Endothelial cell (in vitro differentiated cells): Measurements from ENCODE around the gene PKP2. TPM values are rescaled to one million over a fixed set of nuclear protein-coding genes. Genes with fewer than 3 reads are reported as not detected.
A peak's percentile ranks its signal among the peaks of the same experiment; 100 is the strongest.

Experiments used
- DNase-seq: peaks from one replicate; pipeline ENCODE4 v3.0.0; 2021; ENCODE audit warnings: low spot score
- H3K27ac Mint-ChIP-seq: one replicate; pipeline ENCODE4 v1.8.0; 2021; ENCODE audit warnings: mixed read lengths, inconsistent platforms; ENCODE audit not compliant: unreplicated experiment
- H3K27me3 Mint-ChIP-seq: one replicate; pipeline ENCODE4 v1.8.0; 2021; ENCODE audit warnings: mild to moderate bottlenecking, moderate library complexity, mixed read lengths, inconsistent platforms; ENCODE audit not compliant: unreplicated experiment
- H3K36me3 Mint-ChIP-seq: one replicate; pipeline ENCODE4 v1.8.0; 2021; ENCODE audit warnings: mild to moderate bottlenecking, low read depth, mixed read lengths, inconsistent platforms; ENCODE audit not compliant: unreplicated experiment
- H3K4me1 Mint-ChIP-seq: one replicate; pipeline ENCODE4 v1.8.0; 2021; ENCODE audit warnings: mild to moderate bottlenecking, mixed read lengths, inconsistent platforms; ENCODE audit not compliant: unreplicated experiment
- H3K4me3 Mint-ChIP-seq: one replicate; pipeline ENCODE4 v1.8.0; 2021; ENCODE audit warnings: mild to moderate bottlenecking, mixed read lengths, inconsistent platforms; ENCODE audit not compliant: unreplicated experiment
- H3K9me3 Mint-ChIP-seq: one replicate; pipeline ENCODE4 v1.8.0; 2021; ENCODE audit warnings: mixed read lengths, inconsistent platforms; ENCODE audit not compliant: unreplicated experiment
- total RNA-seq: library from RNA; stranded (reverse); fragmentation: NEBNext Ultra II Directional; extraction: Animal tissue kit (Norgen Biotek cat#: 25700); gene quantifications from one replicate; pipeline ENCODE4 v1.2.1, GENCODE V29; 2021; ENCODE audit not compliant: unreplicated experiment
- TF ChIP-seq, protein P1 (sequence below): fragments of 200-600 bp; sonication (generic); IDR thresholded peaks from one replicate; pipeline ENCODE4 v1.5.0; 2021; ENCODE audit warnings: antibody characterized with exemption; ENCODE audit not compliant: unreplicated experiment

PKP2 gene
- total RNA-seq, 1 donor from 2014 or later = 9.0 TPM

DNA sequence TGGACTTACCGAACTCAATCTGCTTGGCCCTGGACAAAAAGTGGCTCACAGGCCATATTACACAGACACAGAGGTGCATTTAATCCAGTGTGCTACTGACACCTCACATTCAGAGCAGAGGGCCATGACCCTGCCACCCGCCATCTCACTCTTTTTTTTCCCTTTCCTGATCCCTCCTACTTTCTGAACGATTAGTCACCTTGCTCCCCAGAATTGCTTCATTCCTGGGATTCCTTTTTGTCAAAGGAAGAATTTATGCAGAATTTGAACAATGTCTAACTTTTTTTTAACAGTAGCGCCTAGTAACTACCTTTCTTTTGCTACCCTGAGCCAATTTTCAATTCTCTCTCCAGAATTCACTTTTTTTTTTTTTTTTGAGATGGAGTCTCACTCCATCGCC, 4.6 kb downstream of the PKP2 start:
- Mint-ChIP-seq H3K27me3 (peaks cover 2% of the 10 kb centered on the region), H3K9me3 (no peaks in the 10 kb centered on the region), H3K4me1 (peaks cover 41% of the 10 kb centered on the region), H3K36me3 (peaks cover 4% of the 10 kb centered on the region), H3K4me3 (no peak overlapping the region), H3K27ac (peak overlapping the region; percentile 69)
- no peak for DNase-seq
- TF ChIP-seq, protein P1, sequence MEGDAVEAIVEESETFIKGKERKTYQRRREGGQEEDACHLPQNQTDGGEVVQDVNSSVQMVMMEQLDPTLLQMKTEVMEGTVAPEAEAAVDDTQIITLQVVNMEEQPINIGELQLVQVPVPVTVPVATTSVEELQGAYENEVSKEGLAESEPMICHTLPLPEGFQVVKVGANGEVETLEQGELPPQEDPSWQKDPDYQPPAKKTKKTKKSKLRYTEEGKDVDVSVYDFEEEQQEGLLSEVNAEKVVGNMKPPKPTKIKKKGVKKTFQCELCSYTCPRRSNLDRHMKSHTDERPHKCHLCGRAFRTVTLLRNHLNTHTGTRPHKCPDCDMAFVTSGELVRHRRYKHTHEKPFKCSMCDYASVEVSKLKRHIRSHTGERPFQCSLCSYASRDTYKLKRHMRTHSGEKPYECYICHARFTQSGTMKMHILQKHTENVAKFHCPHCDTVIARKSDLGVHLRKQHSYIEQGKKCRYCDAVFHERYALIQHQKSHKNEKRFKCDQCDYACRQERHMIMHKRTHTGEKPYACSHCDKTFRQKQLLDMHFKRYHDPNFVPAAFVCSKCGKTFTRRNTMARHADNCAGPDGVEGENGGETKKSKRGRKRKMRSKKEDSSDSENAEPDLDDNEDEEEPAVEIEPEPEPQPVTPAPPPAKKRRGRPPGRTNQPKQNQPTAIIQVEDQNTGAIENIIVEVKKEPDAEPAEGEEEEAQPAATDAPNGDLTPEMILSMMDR = no peak

DNA sequence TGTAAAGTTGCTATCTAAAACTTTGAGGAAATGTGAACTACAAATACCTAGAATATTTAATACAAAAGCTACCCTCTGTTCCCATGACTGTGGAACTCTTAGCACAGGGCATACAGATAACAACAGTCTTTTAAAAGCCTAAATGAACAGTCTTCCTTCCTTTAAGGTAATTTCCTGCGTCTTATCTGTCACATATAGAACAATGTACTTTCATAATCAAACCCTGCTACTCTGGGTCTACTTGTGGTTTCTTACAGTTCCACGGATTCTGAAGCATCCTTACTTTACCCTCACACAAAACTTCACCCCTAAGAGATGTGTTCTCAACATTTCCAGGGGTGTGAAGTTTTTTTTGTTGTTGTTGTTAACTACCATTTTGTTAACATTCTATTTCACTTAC, 5.1 kb downstream of the PKP2 start:
- Mint-ChIP-seq H3K4me3 (no peak overlapping the region), H3K9me3 (no peaks in the 10 kb centered on the region), H3K27me3 (peaks cover 2% of the 10 kb centered on the region), H3K4me1 (peaks cover 41% of the 10 kb centered on the region), H3K36me3 (peaks cover 4% of the 10 kb centered on the region), H3K27ac (peak overlapping the region; percentile 69)
- no peak for DNase-seq
- TF ChIP-seq, protein P1 = no peak

GRCh38 chr12:32889011-32889760, 7.4 kb downstream of the PKP2 start:
- no peak for DNase-seq
- TF ChIP-seq, protein P1 = no peak
- H3K27ac Mint-ChIP-seq = no peak overlapping the region
- peaks cover 28% of the 10 kb centered on the region for H3K4me1 Mint-ChIP-seq
- no peaks in the 10 kb centered on the region for H3K36me3 Mint-ChIP-seq
- no peak overlapping the region for H3K4me3 Mint-ChIP-seq
- H3K27me3 Mint-ChIP-seq = no peaks in the 10 kb centered on the region
- no peaks in the 10 kb centered on the region for H3K9me3 Mint-ChIP-seq

DNA sequence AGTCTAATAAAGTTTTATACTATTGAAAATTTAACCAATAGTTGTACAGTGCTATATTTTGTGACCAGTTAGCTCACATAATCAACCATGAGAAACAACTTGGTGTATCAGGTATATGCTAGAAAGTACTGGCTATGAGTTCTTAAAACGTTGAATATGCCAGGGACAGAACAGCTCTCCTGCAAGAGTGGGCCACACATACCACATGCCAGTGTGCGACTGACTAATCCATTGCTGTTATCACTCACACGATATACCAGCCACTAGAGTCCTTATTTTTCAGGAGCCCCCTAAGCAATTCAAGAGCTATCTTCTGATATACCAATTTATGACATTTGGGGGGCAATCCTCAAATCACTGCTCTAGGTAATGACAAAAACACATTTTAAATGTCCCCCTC, 9.5 kb downstream of the PKP2 start:
- no peak for DNase-seq

GRCh38 chr12:32885831-32886230, 10.7 kb downstream of the PKP2 start:
- H3K27me3 Mint-ChIP-seq = no peaks in the 10 kb centered on the region
- H3K4me3 Mint-ChIP-seq = no peak overlapping the region
- H3K36me3 Mint-ChIP-seq = no peaks in the 10 kb centered on the region
- H3K4me1 Mint-ChIP-seq = peaks cover 7% of the 10 kb centered on the region
- no peak for DNase-seq
- H3K9me3 Mint-ChIP-seq = no peaks in the 10 kb centered on the region
- TF ChIP-seq, protein P1 = no peak
- no peak overlapping the region for H3K27ac Mint-ChIP-seq

More for the DNA sequence above, 9.5 kb downstream of the PKP2 start:
- H3K4me1 Mint-ChIP-seq = peaks cover 14% of the 10 kb centered on the region
- no peaks in the 10 kb centered on the region for H3K36me3 Mint-ChIP-seq
- H3K27ac Mint-ChIP-seq = no peak overlapping the region
- TF ChIP-seq, protein P1 = no peak
- no peak overlapping the region for H3K4me3 Mint-ChIP-seq
- H3K9me3 Mint-ChIP-seq = no peaks in the 10 kb centered on the region
- no peaks in the 10 kb centered on the region for H3K27me3 Mint-ChIP-seq
